ENCODE measurements around the gene C19orf73. TPM values are rescaled to one million over a fixed set of nuclear protein-coding genes. Genes with fewer than 3 reads are reported as not detected.

C19orf73 gene
- total RNA-seq, 2 donors from 2014 or later, result 2.2 to 11.1 TPM

DNA sequence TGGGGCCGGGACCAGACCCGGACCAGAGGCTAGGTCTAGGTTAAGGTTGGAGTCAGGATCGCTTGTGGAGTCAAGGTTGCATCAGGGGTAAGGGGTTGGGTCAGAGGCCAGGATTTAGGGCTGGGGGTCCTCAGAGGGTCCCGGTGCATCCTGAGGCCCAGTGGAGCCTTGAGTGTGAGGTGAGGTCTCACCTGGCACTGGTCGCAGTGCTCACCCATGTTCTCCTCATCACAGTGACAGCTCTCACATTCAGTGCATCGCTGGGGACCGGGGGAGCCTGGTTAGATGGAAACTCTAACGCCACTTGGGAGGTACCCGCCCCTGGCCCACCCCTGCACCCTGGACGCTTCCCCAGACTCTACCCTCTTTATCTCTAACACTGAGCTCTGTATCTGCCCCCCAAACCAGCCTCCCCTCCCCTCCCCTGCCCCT is 33.2 kb upstream of the C19orf73 start:
- Histone ChIP-seq H3K27me3 (replicated peaks; ENCODE audit: insufficient read depth) (no peaks in the 10 kb centered on the region), H3K4me3 (no peak overlapping the region), H3K36me3 (no peaks in the 10 kb centered on the region), H3K9me3 (no peaks in the 10 kb centered on the region), H3K27ac (peak overlapping the region; percentile 24 to 97), H3K4me1 (replicated peaks) (peaks cover 3% of the 10 kb centered on the region)
- DNase-seq (ENCODE audit: low spot score), result no peak
- 27% methylated on average over 9 of the region's 10 CpGs for WGBS
- TF ChIP-seq POLR2A (IDR thresholded peaks at IDR 0.05) (no peak), POLR2AphosphoS5 (IDR thresholded peaks at IDR 0.05) (no peak)
- TF ChIP-seq, protein P1, sequence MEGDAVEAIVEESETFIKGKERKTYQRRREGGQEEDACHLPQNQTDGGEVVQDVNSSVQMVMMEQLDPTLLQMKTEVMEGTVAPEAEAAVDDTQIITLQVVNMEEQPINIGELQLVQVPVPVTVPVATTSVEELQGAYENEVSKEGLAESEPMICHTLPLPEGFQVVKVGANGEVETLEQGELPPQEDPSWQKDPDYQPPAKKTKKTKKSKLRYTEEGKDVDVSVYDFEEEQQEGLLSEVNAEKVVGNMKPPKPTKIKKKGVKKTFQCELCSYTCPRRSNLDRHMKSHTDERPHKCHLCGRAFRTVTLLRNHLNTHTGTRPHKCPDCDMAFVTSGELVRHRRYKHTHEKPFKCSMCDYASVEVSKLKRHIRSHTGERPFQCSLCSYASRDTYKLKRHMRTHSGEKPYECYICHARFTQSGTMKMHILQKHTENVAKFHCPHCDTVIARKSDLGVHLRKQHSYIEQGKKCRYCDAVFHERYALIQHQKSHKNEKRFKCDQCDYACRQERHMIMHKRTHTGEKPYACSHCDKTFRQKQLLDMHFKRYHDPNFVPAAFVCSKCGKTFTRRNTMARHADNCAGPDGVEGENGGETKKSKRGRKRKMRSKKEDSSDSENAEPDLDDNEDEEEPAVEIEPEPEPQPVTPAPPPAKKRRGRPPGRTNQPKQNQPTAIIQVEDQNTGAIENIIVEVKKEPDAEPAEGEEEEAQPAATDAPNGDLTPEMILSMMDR (IDR thresholded peaks at IDR 0.05), result no peak
- intact Hi-C loops (cut with DNase I), result loop anchor here (5.0 kb wide), 1 partner anchor 35 kb away; the partner anchor contains the start of genes C19orf73 and PPFIA3

GRCh38 chr19:49151267-49152118 is 32.5 kb upstream of the C19orf73 start:
- DNase-seq (ENCODE audit: low spot score), result peak; percentile 96
- 8% methylated on average over 45 of the region's 45 CpGs for WGBS
- Histone ChIP-seq H3K4me1 (replicated peaks) (peaks cover 8% of the 10 kb centered on the region), H3K4me3 (peak overlapping the region in 1 of 2 donors; percentile 77), H3K9me3 (no peaks in the 10 kb centered on the region), H3K27me3 (replicated peaks; ENCODE audit: insufficient read depth) (no peaks in the 10 kb centered on the region), H3K36me3 (no peaks in the 10 kb centered on the region), H3K27ac (peak overlapping the region; percentile 90 to 97)
- TF ChIP-seq POLR2A (IDR thresholded peaks at IDR 0.05), result peak; percentile 44
- TF ChIP-seq POLR2AphosphoS5 (IDR thresholded peaks at IDR 0.05), result peak; percentile 96
- TF ChIP-seq, protein P1 (IDR thresholded peaks at IDR 0.05), result peak in 1 of 4 experiments; percentile 9
- intact Hi-C loops (cut with DNase I), result loop anchor here (5.0 kb wide), 1 partner anchor 34 kb away; the partner anchor contains the start of genes C19orf73 and PPFIA3

DNA sequence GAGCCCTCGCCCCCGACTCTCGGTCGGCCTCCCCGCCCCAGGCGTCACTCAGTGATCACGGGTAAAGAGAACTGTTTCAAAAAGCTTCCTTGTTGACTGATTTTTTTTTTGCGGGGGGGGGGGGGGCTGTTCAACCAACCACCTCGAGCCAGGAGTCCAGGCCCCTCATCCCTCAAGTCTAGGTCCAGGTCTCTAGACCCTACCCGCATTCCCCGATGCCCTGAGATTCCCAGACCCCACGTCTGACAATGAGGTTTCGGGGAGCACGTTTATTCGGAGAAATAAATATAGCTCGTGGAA is 32.0 kb upstream of the C19orf73 start:
- H3K9me3 ChIP-seq, result no peaks in the 10 kb centered on the region
- H3K27me3 ChIP-seq (replicated peaks; ENCODE audit: insufficient read depth), result no peaks in the 10 kb centered on the region
- intact Hi-C loops (cut with DNase I), result loop anchor here (5.0 kb wide), 1 partner anchor 34 kb away; the partner anchor contains the start of genes C19orf73 and PPFIA3
- no peaks in the 10 kb centered on the region for H3K36me3 ChIP-seq
- H3K27ac ChIP-seq, result peak overlapping the region; percentile 90 to 97
- 7% methylated on average over 16 of the region's 16 CpGs for WGBS
- TF ChIP-seq, protein P1 (IDR thresholded peaks at IDR 0.05), result no peak
- TF ChIP-seq POLR2A (IDR thresholded peaks at IDR 0.05), result no peak
- no peak for TF ChIP-seq POLR2AphosphoS5 (IDR thresholded peaks at IDR 0.05)
- no peak for DNase-seq (ENCODE audit: low spot score)
- H3K4me3 ChIP-seq, result peak overlapping the region; percentile 73 to 77
- peaks cover 13% of the 10 kb centered on the region for H3K4me1 ChIP-seq (replicated peaks)

GRCh38 chr19:49150106-49150943 is 31.4 kb upstream of the C19orf73 start:
- peak; percentile 87 for DNase-seq (ENCODE audit: low spot score)
- intact Hi-C loops (cut with DNase I), result loop anchor here (5.0 kb wide), 1 partner anchor 33 kb away; the partner anchor contains the start of genes C19orf73 and PPFIA3
- Histone ChIP-seq H3K9me3 (no peaks in the 10 kb centered on the region), H3K4me1 (replicated peaks) (peaks cover 13% of the 10 kb centered on the region), H3K4me3 (peak overlapping the region; percentile 73 to 77), H3K27me3 (replicated peaks; ENCODE audit: insufficient read depth) (no peaks in the 10 kb centered on the region), H3K36me3 (no peaks in the 10 kb centered on the region), H3K27ac (peak overlapping the region; percentile 90 to 97)
- WGBS, result under 1% methylated on average over 64 of the region's 75 CpGs
- peak; percentile 79 for TF ChIP-seq POLR2AphosphoS5 (IDR thresholded peaks at IDR 0.05)
- peak; percentile 49 for TF ChIP-seq POLR2A (IDR thresholded peaks at IDR 0.05)
- TF ChIP-seq, protein P1 (IDR thresholded peaks at IDR 0.05), result peak in 1 of 4 experiments; percentile 5

Data from prostate gland (tissue), 2 donors.